Kidney capillary endothelial cell (primary cell): ENCODE results near the gene PHC2.
A peak's percentile ranks its signal among the peaks of the same experiment; 100 is the strongest.

Experiments
- DNase-seq: peaks from one replicate; pipeline ENCODE4 v3.0.0-alpha.2; 2018; ENCODE audit warnings: low spot score

The PHC2 gene

DNA sequence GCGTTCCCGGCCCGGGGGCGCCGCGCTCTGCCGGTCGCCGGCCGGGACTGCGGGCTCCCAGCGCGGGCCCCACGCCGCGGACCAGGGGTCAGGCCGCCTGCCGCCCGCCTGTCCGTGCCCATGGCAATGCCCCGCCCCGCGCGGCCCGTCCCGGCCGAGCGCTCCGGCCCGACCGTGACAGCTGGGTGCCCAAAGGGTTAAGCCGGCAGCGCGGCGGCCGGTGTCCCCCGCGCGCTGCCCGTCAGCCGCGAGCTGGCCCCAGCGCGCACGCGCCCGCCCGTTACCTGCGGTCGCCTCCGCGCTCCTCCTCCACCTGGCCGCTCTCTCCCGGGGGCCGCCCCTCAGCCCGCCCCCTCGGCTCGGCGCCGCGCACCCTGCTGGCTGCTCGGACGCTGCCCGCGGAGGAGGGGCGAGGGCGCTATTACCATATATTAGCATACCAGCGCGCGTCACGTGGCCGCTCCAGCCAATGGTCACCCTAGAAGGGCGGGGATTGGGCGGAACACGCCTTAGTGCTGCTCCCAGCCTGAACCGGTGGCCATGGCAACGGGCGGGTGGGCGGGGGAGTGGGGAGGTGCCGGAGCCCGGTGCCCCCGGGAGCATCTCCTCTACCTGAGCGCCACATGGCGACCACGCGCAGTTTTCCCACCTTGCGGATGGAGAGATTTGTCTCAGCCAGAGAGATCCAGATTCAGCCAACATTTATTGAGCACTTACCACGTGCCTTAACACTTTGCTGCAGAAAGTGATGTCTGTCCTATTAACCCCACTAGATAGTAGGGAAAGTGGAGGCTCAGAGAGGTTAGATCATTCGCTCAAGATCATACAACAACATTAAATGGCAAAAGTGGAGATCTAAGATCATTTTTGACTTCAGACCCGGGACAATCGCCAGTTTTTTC lies at the start of gene PHC2:
TSS of gene PHC2 (minus strand) at position 404 of the 902 bp plus-strand sequence. CDS start 55,556 bp downstream, outside the sequence.
- peak; percentile 96 for DNase-seq

GRCh38 chr1:33477451-33477850 lies 46.6 kb upstream of the PHC2 start:
- DNase-seq: no peak

DNA sequence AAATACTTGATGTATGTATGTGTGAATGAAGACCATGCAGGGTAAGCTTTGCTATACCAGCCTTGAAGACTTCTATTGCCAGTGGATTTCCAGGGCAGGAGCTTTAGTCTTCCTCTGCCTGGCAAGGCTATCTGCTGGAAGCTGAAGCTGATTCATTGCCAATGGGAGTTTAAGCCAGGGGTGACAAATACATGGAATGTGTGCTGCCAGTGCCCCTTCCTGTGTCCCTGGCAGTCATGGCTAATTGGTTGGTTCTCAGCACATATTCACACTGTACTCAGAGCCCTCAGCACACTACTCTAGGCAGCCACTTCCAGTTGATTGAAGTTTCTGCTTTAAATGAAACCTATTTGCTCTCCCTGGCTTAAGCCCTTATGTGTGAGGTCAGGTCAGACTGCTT lies 43.0 kb upstream of the PHC2 start:
- DNase-seq: peak; percentile 30

DNA sequence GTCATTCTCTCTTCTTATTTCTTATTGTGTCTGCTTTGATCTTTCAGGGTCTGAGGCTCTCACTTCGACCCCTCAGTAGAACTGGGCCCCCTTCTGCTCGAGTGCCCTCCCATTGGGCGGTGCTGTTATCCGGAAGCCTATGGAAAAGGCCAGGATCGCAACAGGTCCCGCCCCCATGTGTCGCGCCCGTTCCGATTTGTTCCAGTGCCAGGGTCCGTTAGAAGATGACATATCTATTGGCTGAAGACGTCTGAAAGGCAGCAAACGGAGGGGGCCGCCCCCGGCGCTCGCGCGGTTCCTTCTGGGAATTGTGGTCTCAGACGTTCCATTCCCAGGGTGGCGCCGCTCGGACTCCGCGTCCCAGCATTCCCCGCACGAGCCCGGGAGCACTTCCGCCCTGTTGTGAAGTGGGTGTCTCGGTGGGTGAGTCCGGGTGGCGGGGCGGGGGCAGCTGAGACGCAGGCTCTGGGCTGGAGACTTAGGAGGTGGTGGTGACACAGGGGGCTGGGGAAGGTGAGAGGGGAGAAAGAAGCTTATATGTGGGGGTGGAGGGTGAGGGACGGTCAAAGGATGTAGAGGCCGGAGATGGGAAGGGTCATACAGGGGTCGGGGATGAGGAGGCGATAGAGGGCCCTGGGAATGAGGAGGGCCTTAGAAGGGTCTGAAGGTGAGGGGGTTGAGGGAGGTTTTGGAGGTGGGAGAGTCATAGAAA lies 41.5 kb upstream of the PHC2 start, which contains the start of gene ZSCAN20:
TSS of gene ZSCAN20 (plus strand) at position 377 of the 712 bp plus-strand sequence. CDS start 6,644 bp downstream, outside the sequence.
- DNase-seq: peak; percentile 97

DNA sequence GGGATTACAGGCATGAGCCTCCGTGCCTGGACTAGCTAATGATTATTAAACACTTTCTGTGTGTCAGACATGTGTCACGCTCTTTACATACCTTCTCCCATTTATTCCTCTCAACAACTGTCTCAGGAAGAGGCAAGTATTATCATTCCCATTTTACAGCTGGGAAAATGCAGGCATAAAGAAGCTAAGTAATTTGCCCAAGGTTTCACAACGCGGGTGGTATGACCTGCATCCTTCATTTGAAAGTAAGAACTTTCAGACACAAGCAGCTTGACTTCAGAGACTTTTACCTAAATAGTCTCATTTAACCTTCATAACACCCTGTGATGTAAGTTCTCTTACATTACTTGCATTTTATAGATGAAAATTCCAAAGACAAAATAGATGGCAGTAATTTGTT lies 40.5 kb upstream of the PHC2 start:
- no peak for DNase-seq

GRCh38 chr1:33470495-33471012 lies 39.7 kb upstream of the PHC2 start:
- peak; percentile 80 for DNase-seq

DNA sequence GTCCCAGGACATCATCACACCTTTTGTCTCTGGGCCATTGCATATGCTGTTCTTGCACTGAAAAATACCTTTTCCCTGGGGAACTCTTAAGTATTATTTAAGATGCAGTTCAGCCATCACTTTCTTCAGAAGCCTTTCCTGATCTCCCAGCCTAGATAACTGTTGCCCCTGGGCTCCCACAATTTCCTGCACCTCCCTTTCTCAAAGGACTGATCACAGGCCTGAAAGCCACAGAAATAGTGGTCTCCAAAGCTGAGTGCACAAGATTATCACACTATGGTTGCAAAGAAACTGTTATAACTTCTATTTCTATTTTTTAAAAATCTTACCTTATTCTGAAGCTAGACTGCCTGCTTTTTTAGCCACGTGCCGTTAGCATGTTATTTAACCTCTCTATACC lies 38.8 kb upstream of the PHC2 start:
- DNase-seq: no peak

GRCh38 chr1:33468967-33469366 lies 38.1 kb upstream of the PHC2 start:
- DNase-seq: no peak

- DNase-seq: no peak
These were observed 37.6 kb upstream of the PHC2 start for GRCh38 chr1:33468531-33468930.

- no peak for DNase-seq
These were observed 37.1 kb upstream of the PHC2 start for GRCh38 chr1:33468011-33468410.

DNA sequence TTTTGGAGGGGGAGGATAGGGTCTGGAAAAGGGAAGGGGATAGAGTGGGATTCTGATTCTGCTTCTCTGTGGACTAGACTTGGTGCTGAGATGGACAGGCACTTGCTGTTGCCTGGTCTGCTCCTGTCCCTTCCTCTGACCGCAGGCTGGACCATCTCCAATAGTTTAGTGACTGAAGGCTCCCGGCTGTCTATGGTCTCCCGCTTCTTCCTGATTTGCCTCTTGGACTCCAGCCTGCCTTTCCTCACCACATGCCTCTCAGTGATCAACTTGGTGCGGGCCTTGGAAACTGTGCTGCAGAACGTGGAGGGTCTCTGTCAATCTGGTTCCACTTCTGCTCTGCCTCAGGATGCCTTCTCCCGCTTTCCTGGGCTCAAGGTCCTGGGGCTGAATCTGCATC lies 35.3 kb upstream of the PHC2 start:
- DNase-seq: no peak

GRCh38 chr1:33465316-33465715 lies 34.4 kb upstream of the PHC2 start:
- no peak for DNase-seq

DNA sequence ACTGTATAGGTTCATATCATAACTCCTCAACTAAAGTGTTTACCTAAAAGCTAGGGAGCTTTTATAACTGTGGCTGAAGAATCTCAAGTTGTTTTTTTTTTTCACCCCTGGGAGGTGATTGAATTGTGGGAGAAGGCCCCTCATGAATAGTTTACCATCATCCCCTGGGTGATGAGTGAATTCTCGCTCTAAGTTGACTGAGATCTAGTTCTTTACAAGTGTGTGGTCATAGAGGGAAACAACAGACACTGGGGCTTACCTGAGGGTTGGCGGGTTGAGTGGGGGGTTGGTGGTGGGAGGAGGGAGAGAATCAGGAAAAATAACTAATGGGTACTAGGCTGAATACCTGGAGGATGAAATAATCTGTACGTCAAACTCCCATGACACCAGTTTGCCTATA lies 33.7 kb upstream of the PHC2 start:
- DNase-seq: no peak

GRCh38 chr1:33462405-33463164 lies 31.7 kb upstream of the PHC2 start:
- DNase-seq: no peak

DNA sequence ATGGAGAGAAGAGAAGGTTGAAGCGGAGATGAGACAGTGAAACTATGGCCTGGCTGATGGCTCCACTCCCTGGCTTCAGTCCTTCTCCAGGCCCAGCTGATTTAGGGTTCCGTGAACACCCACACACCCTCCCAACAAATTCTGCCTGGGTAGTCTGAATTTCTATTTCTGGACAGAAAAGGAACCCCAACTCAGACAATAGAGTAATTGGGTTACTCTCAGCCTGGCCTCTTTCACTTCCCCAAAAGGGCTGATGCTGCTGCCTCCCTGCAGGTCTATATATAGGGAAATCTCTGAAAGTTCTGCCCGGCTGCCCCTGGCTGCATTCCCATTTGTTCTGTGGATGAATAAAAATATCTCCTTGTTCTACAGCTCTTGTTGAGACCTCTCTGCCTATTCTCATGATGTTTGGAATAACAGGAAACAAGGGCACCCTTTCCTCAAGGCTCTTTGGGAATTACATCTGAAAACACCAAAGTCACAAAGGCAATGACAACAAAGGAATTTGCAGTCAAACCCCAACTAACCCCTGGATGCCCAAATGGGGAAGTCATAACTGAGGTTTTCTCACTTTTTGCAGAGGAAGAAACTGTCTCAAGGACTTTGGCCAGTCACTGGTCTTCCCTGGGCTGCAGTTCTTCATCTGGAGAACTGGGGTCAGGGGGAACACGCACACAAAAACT lies 30.2 kb upstream of the PHC2 start:
- DNase-seq: no peak

GRCh38 chr1:33460144-33460543 lies 29.2 kb upstream of the PHC2 start:
- no peak for DNase-seq

GRCh38 chr1:33459691-33460090 lies 28.8 kb upstream of the PHC2 start:
- no peak for DNase-seq

DNA sequence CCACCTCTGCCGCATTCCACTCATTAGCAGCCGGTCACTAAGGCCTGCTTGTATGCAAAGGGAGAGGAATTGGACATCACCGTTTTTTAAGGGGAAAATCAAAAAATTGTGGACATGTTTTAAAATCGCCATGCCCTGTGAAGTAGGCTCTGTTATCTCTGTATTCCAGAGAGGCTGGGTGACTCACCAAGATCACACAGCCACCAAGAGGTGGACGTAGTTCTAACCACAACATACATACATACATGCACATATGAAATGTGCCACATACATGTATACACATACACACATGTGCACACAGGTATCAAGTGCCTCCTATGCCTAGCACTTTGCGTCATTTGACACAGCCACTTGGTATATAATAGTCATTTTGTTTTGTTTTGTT lies 25.6 kb upstream of the PHC2 start:
- no peak for DNase-seq

- peak; percentile 68 for DNase-seq
These were observed 24.9 kb upstream of the PHC2 start for GRCh38 chr1:33455539-33456501.

- DNase-seq: no peak
These were observed 23.9 kb upstream of the PHC2 start for GRCh38 chr1:33454646-33455282.
